ENCODE results near the gene CAND1.

Gene CAND1

DNA sequence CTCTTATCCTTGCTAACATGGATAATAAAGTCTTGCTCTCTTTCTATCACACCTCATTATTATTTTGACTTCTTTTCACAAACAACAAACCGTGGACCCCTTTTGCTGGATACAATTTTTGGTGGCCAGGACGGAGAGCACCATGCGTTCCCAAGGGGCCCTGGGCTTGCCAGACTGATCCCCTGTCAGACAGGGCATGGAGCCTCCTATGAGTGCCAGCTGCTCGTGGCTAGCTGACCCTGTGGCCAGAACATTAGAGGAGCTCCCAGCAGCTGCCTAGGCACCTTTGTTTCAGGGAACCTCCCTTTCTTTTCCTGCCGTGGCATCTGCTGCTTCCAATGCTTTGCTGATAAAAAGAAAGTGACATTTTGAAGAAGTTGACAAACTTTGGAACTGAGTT, 12.5 kb upstream of the CAND1 start:
- Histone ChIP-seq H3K9ac (ENCODE audit: low read depth, low read length) (no peak overlapping the region), H3K27ac (ENCODE audit: low read depth, low read length) (no peak overlapping the region), H3K36me3 (ENCODE audit: control insufficient read depth, insufficient read depth, low read length) (no peaks in the 10 kb centered on the region), H3K4me3 (ENCODE audit: low read depth, low read length) (no peak overlapping the region), H3K4me1 (ENCODE audit: control insufficient read depth, insufficient read depth, low read length) (no peaks in the 10 kb centered on the region), H3K27me3 (ENCODE audit: control insufficient read depth, insufficient read depth, low read length) (no peaks in the 10 kb centered on the region), H3K9me3 (ENCODE audit: control insufficient read depth, insufficient read depth, low read length) (no peaks in the 10 kb centered on the region)

DNA sequence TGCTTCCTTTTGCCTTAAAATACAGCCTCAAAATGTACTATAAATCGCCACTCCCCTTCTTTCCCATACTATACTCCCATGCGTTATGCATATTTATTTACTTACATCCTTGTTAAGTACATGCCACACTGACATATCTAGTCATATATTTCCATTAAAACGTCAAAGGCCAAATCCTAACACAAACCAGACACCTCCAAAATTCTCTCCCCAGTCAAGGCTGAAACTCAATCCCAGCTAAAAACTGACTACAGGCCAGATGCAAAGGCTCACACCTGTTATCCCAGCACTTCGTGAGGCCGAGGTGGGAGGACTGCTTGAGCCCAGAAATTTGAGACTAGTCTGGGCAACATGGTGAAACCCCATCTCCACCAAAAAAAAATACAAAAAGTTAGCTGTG, 5.7 kb upstream of the CAND1 start:
- Histone ChIP-seq H3K27me3 (ENCODE audit: control insufficient read depth, insufficient read depth, low read length) (no peaks in the 10 kb centered on the region), H3K4me3 (ENCODE audit: low read depth, low read length) (no peak overlapping the region), H3K36me3 (ENCODE audit: control insufficient read depth, insufficient read depth, low read length) (no peaks in the 10 kb centered on the region), H3K4me1 (ENCODE audit: control insufficient read depth, insufficient read depth, low read length) (peaks cover 5% of the 10 kb centered on the region; the same call in 1 of the 2 replicates), H3K9ac (ENCODE audit: low read depth, low read length) (no peak overlapping the region), H3K9me3 (ENCODE audit: control insufficient read depth, insufficient read depth, low read length) (no peaks in the 10 kb centered on the region), H3K27ac (ENCODE audit: low read depth, low read length) (no peak overlapping the region)

DNA sequence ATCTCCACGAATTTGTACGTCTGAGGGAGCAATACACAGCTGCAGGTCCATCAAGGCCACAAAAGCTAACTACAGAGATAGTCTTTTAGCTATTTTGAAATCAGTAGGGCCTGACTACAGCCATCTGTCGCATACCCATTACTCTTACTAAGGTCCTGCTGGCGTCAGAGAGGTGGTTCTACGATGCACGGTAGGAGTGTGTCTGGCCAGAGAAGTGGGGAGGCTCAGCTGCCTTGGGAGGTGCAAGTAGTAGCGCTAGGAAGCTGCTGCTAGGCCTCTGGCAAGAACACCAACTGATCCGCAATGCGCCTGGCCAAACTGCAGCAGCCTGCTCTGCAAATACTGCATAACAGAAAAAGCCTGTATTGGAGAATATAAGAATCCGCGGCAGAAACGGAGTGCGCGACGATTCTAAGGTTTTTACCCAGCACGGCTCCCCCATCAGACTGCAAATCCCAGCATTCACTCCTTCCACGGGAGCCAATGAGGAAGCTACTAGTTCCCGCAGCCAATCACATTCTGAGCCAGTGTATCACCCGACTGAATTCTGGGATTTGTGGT, 743 bp upstream of the CAND1 start:
- Histone ChIP-seq H3K4me3 (ENCODE audit: low read depth, low read length) (peak overlapping the region; percentile 93), H3K9ac (ENCODE audit: low read depth, low read length) (peak overlapping the region; percentile 92), H3K9me3 (ENCODE audit: control insufficient read depth, insufficient read depth, low read length) (no peaks in the 10 kb centered on the region), H3K4me1 (ENCODE audit: control insufficient read depth, insufficient read depth, low read length) (peaks cover 21% of the 10 kb centered on the region), H3K27me3 (ENCODE audit: control insufficient read depth, insufficient read depth, low read length) (no peaks in the 10 kb centered on the region), H3K36me3 (ENCODE audit: control insufficient read depth, insufficient read depth, low read length) (no peaks in the 10 kb centered on the region), H3K27ac (ENCODE audit: low read depth, low read length) (peak overlapping the region; percentile 99)

DNA sequence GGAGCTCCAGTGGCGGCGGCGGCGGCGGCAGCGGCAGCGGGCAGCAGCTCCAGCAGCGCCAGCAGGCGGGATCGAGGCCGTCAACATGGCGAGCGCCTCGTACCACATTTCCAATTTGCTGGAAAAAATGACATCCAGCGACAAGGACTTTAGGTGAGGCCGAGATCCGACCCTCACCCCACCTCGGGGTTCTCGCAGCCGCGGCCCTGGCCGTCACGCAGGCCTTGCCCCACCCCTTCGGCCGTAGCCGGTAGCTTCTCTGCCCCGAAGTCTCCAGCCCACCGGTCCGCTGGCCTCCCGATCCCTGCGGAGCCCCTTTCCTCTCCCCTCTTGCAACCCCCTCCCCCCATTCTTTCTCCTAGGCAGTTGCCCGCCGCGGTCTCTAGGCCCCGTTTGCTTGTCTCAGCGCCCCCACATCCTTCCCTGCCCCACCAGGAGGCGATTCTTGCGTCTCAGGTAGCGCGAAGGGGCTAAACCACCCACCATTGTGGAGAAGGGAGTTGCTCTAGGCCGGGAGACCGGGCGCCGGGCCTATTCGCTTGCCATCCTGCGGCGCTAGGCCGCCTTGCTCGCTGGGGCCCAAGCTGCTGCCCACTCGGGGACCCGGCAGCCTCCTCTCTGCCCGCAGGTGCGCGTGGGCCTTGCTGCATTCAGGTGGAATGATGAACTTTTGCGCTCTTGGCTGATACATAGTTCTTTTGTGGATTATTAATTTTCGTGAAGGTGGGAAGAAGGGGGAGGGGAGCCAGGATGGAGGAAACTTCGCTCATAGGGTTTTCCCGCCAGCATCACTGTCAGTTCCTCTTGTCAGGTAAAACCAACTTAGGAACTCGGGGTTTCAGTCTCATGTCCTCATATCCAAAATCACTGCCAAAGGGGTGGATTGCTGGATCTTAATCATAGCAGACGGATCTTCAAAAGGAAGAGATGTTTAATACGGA, 745 bp downstream of the CAND1 start:
- Histone ChIP-seq H3K4me3 (ENCODE audit: low read depth, low read length) (peak overlapping the region; percentile 93), H3K4me1 (ENCODE audit: control insufficient read depth, insufficient read depth, low read length) (peaks cover 28% of the 10 kb centered on the region), H3K27ac (ENCODE audit: low read depth, low read length) (peak overlapping the region; percentile 99), H3K36me3 (ENCODE audit: control insufficient read depth, insufficient read depth, low read length) (peaks cover 9% of the 10 kb centered on the region), H3K9me3 (ENCODE audit: control insufficient read depth, insufficient read depth, low read length) (no peaks in the 10 kb centered on the region), H3K9ac (ENCODE audit: low read depth, low read length) (peak overlapping the region; percentile 92), H3K27me3 (ENCODE audit: control insufficient read depth, insufficient read depth, low read length) (no peaks in the 10 kb centered on the region)

DNA sequence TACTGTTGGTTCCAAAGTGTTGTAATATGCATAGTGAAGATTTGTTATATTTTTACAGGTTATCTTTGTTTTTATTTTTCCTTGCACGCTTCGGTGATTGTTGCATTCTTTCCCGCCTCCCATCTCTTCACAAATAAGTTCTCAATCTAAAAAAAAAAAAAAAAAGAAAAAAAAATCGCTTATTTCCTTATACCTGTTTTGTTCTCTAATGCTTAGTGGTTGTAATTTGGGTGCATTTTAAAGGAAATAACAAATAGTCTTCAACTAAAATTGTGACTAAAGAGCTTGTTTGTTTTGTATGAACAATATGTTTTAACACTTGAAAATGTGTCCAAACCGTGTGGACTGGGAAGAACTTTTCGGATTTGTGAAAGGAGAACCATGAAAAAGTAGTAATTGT, 1.5 kb downstream of the CAND1 start:
- H3K27ac ChIP-seq (ENCODE audit: low read depth, low read length): peak overlapping the region; percentile 99
- peaks cover 30% of the 10 kb centered on the region for H3K4me1 ChIP-seq (ENCODE audit: control insufficient read depth, insufficient read depth, low read length)
- peak overlapping the region; percentile 92 for H3K9ac ChIP-seq (ENCODE audit: low read depth, low read length)
- H3K36me3 ChIP-seq (ENCODE audit: control insufficient read depth, insufficient read depth, low read length): peaks cover 9% of the 10 kb centered on the region
- H3K4me3 ChIP-seq (ENCODE audit: low read depth, low read length): peak overlapping the region; percentile 93
- no peaks in the 10 kb centered on the region for H3K27me3 ChIP-seq (ENCODE audit: control insufficient read depth, insufficient read depth, low read length)
- H3K9me3 ChIP-seq (ENCODE audit: control insufficient read depth, insufficient read depth, low read length): no peaks in the 10 kb centered on the region

DNA sequence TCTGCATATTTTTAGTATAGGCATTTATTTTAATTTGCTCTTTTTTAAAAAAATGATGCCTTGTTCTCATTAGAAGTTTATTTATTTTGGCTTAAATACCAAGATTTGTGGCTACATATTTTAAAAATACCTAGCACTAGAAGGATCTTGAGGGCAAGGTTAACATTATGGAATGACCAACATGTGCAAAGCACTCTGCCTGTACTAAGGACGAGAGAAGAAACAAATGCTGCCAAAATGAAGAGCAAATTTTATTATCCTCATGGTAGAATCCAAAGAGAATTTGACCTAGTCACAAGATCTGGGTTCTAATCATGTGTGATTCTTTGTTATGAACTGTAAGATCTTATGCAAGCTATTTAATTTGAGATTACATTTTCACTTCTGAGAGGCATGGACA, 2.8 kb downstream of the CAND1 start:
- H3K4me3 ChIP-seq (ENCODE audit: low read depth, low read length): peak overlapping the region; percentile 6; the same call in 1 of the 2 replicates
- no peaks in the 10 kb centered on the region for H3K9me3 ChIP-seq (ENCODE audit: control insufficient read depth, insufficient read depth, low read length)
- peaks cover 40% of the 10 kb centered on the region for H3K4me1 ChIP-seq (ENCODE audit: control insufficient read depth, insufficient read depth, low read length)
- peaks cover 9% of the 10 kb centered on the region for H3K36me3 ChIP-seq (ENCODE audit: control insufficient read depth, insufficient read depth, low read length)
- no peaks in the 10 kb centered on the region for H3K27me3 ChIP-seq (ENCODE audit: control insufficient read depth, insufficient read depth, low read length)
- no peak overlapping the region for H3K27ac ChIP-seq (ENCODE audit: low read depth, low read length)
- no peak overlapping the region for H3K9ac ChIP-seq (ENCODE audit: low read depth, low read length)

DNA sequence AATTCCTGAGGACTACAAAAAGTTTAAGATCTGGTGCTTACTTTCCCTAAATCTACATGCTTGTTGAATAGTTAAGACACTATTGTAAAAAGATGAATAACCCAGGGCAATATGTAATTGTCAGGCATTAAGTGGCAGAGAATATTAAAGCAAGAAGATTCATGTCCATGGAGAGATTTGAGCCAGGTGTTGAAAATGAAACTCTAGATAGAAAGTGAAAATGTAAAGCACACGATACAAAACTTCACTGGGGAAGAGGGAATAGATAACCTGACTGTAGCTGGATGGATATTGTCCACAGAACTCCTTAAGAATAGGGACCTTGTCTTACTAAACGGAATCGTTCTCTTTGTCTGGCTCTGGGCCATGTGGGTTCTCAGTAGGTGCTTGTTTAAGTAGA, 5.0 kb downstream of the CAND1 start:
- H3K27me3 ChIP-seq (ENCODE audit: control insufficient read depth, insufficient read depth, low read length): no peaks in the 10 kb centered on the region
- peaks cover 34% of the 10 kb centered on the region for H3K4me1 ChIP-seq (ENCODE audit: control insufficient read depth, insufficient read depth, low read length)
- H3K4me3 ChIP-seq (ENCODE audit: low read depth, low read length): no peak overlapping the region
- H3K9me3 ChIP-seq (ENCODE audit: control insufficient read depth, insufficient read depth, low read length): no peaks in the 10 kb centered on the region
- no peak overlapping the region for H3K27ac ChIP-seq (ENCODE audit: low read depth, low read length)
- H3K9ac ChIP-seq (ENCODE audit: low read depth, low read length): no peak overlapping the region
- H3K36me3 ChIP-seq (ENCODE audit: control insufficient read depth, insufficient read depth, low read length): peaks cover 9% of the 10 kb centered on the region

DNA sequence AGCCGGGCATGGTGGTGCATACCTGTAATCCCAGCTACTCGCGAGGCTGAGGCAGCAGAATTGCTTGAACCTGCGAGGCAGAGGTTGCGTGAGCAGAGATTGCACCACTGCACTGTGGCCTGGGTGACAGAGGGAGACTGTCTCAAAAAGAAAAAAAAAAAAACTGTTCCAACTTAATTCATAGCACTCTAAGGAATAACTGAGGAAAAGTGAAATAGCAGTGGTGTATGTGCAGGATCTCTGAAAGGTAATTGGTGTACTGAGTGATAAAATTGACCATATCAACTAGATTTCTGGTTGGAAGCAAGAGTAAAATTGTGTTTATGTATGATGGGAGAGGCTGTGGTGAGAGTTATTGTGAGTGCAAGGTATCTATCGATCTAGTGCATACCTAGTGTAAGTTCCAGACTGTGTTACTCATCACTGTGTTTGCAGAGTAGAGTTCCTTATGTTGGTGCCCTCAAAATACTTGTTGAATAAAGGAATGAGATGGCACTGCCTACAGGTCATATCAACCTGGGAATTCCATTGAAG, 6.3 kb downstream of the CAND1 start:
- Histone ChIP-seq H3K4me3 (ENCODE audit: low read depth, low read length) (no peak overlapping the region), H3K9ac (ENCODE audit: low read depth, low read length) (no peak overlapping the region), H3K9me3 (ENCODE audit: control insufficient read depth, insufficient read depth, low read length) (no peaks in the 10 kb centered on the region), H3K27me3 (ENCODE audit: control insufficient read depth, insufficient read depth, low read length) (no peaks in the 10 kb centered on the region), H3K27ac (ENCODE audit: low read depth, low read length) (no peak overlapping the region), H3K4me1 (ENCODE audit: control insufficient read depth, insufficient read depth, low read length) (peaks cover 34% of the 10 kb centered on the region), H3K36me3 (ENCODE audit: control insufficient read depth, insufficient read depth, low read length) (peaks cover 9% of the 10 kb centered on the region)

DNA sequence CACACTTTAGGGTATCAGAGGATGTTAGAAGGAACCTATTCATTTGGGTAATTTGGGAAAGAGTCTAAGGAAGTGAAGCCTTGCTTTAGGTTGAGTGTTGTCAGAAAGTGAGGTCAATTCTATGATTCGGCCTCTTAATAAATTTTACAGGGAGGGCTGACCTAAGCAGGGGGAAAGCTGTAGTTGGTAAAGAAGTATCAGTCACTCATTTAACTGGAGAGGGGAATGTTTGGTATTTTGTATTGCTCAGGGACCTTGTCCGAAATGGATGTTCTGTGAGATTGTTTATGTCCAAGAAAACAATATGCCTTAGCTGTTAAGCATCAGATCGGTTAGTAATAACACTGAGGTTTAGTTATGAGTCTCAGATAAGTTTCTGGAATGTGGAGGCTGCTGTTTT, 7.3 kb downstream of the CAND1 start:
- H3K4me1 ChIP-seq (ENCODE audit: control insufficient read depth, insufficient read depth, low read length): peaks cover 29% of the 10 kb centered on the region
- peaks cover 10% of the 10 kb centered on the region for H3K36me3 ChIP-seq (ENCODE audit: control insufficient read depth, insufficient read depth, low read length)
- H3K9ac ChIP-seq (ENCODE audit: low read depth, low read length): no peak overlapping the region; the same call in 1 of the 2 replicates
- H3K27me3 ChIP-seq (ENCODE audit: control insufficient read depth, insufficient read depth, low read length): no peaks in the 10 kb centered on the region
- H3K27ac ChIP-seq (ENCODE audit: low read depth, low read length): no peak overlapping the region
- no peaks in the 10 kb centered on the region for H3K9me3 ChIP-seq (ENCODE audit: control insufficient read depth, insufficient read depth, low read length)
- H3K4me3 ChIP-seq (ENCODE audit: low read depth, low read length): no peak overlapping the region

DNA sequence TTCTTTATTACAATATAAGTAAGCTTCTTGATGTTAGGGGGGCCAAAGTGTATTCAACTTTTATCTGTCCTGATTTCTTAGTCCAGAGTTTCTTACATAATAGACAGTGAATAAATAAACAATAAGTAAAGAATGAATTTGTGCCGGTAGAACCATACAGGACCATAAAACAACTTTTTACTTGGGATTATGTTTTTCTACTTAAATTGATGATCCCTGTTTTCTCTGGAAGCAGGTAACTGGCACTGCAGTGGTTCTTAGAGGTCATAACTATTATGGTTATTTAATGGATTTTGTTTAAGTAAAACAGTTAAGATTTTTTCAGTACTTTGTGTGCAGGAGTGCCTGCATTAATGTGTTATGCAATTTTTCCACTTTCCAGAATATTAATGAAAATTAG, 10.5 kb downstream of the CAND1 start:
- Histone ChIP-seq H3K4me1 (ENCODE audit: control insufficient read depth, insufficient read depth, low read length) (peaks cover 12% of the 10 kb centered on the region; the same call in 1 of the 2 replicates), H3K27ac (ENCODE audit: low read depth, low read length) (no peak overlapping the region), H3K27me3 (ENCODE audit: control insufficient read depth, insufficient read depth, low read length) (no peaks in the 10 kb centered on the region), H3K9me3 (ENCODE audit: control insufficient read depth, insufficient read depth, low read length) (no peaks in the 10 kb centered on the region), H3K36me3 (ENCODE audit: control insufficient read depth, insufficient read depth, low read length) (peaks cover 31% of the 10 kb centered on the region), H3K4me3 (ENCODE audit: low read depth, low read length) (no peak overlapping the region), H3K9ac (ENCODE audit: low read depth, low read length) (no peak overlapping the region)

DNA sequence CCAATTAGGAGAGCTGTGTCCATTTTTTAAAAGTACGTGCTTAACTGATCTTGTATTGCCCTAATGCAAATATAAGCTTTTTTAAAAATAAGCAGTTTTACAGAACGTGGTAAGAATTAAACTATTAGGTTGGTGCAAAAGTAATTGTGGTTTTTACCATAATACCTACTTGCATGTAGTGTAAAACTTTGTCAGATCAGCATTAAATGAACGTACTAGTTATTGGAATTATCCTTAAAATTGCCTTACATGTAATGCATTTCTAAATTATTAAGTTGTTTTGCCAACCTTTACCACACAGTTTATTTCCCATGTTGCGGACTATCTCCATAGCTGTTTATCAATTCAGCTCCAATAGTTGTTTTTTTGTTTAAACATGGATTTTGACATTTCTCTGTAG, 10.9 kb downstream of the CAND1 start:
- Histone ChIP-seq H3K27me3 (ENCODE audit: control insufficient read depth, insufficient read depth, low read length) (no peaks in the 10 kb centered on the region), H3K27ac (ENCODE audit: low read depth, low read length) (peak overlapping the region; percentile 3), H3K36me3 (ENCODE audit: control insufficient read depth, insufficient read depth, low read length) (peaks cover 36% of the 10 kb centered on the region), H3K4me1 (ENCODE audit: control insufficient read depth, insufficient read depth, low read length) (peaks cover 12% of the 10 kb centered on the region; the same call in 1 of the 2 replicates), H3K9ac (ENCODE audit: low read depth, low read length) (no peak overlapping the region), H3K9me3 (ENCODE audit: control insufficient read depth, insufficient read depth, low read length) (no peaks in the 10 kb centered on the region), H3K4me3 (ENCODE audit: low read depth, low read length) (no peak overlapping the region)

Measured in HUES48 (cell line).